HPDE6-E6E7 (cell line): Measurements from ENCODE around the gene FSCN2.
"Not testable (repeated sequence)": the region's sequence is repeated elsewhere in the genome, so short reads cannot be mapped to it uniquely, and the experiment has no call there.

Source experiments
- DNase-seq: peaks from one replicate; pipeline ENCODE4 v3.0.0; 2011; ENCODE audit warnings: missing footprints; ENCODE audit errors: extremely low spot score

Gene FSCN2

GRCh38 chr17:81526662-81527571 lies 1.3 kb upstream of the FSCN2 start:
- no peak for DNase-seq

GRCh38 chr17:81528384-81528650 lies 140 bp downstream of the FSCN2 start:
- DNase-seq, result no peak

- DNase-seq, result no peak
Measured at GRCh38 chr17:81528651-81529436, 667 bp downstream of the FSCN2 start.

- no peak for DNase-seq
Measured at GRCh38 chr17:81529437-81529803, 1.2 kb downstream of the FSCN2 start.

GRCh38 chr17:81531013-81531412 lies 2.8 kb downstream of the FSCN2 start:
- not testable (repeated sequence) for DNase-seq

- not testable (repeated sequence) for DNase-seq
Measured at GRCh38 chr17:81531998-81532404, 3.8 kb downstream of the FSCN2 start.

GRCh38 chr17:81532490-81533287 lies 4.5 kb downstream of the FSCN2 start:
- no peak for DNase-seq

GRCh38 chr17:81533339-81534141 lies 5.4 kb downstream of the FSCN2 start:
- no peak for DNase-seq

- DNase-seq, result no peak
Measured at GRCh38 chr17:81534157-81535006, 6.2 kb downstream of the FSCN2 start.

GRCh38 chr17:81535007-81535328 lies 6.8 kb downstream of the FSCN2 start:
- DNase-seq, result no peak

- DNase-seq, result no peak
Measured at GRCh38 chr17:81535480-81536298, 7.5 kb downstream of the FSCN2 start.

GRCh38 chr17:81536299-81537290 lies 8.4 kb downstream of the FSCN2 start:
- DNase-seq, result no peak

GRCh38 chr17:81537343-81537855 lies 9.2 kb downstream of the FSCN2 start:
- DNase-seq, result peak; percentile 48

- DNase-seq, result no peak
Measured at GRCh38 chr17:81537856-81538555, 9.8 kb downstream of the FSCN2 start.

- no peak for DNase-seq
Measured at GRCh38 chr17:81538651-81539570, 10.7 kb downstream of the FSCN2 start.

GRCh38 chr17:81539571-81539900 lies 11.4 kb downstream of the FSCN2 start:
- DNase-seq, result no peak
